HepG2 (cell line): ENCODE measurements around the gene SPATA25. TPM values are rescaled to one million over a fixed set of nuclear protein-coding genes. Genes with fewer than 3 reads are reported as not detected.

Experiments used
- ATF5 ChIP-seq: sonication (generic); formaldehyde crosslinking; IDR thresholded peaks from 2 replicates; pipeline ENCODE4 v1.4.0; 2020; ENCODE audit warnings: mild to moderate bottlenecking, low read depth, missing genetic modification reagents
- DNMT3B ChIP-seq: conservative IDR thresholded peaks from 2 replicates; pipeline ENCODE4 v1.6.1; 2016; ENCODE audit warnings: missing biosample characterization, control low read depth
- GATAD1 ChIP-seq: IDR thresholded peaks from 2 replicates; pipeline ENCODE4 v1.6.1; 2016; ENCODE audit warnings: missing genetic modification reagents, missing compliant biosample characterization
- HNF4A ChIP-seq: sonication (generic); formaldehyde crosslinking; IDR thresholded peaks from 2 replicates; pipeline ENCODE4 v1.4.0; 2020; ENCODE audit warnings: missing genetic modification reagents
- HOXA3 ChIP-seq: sonication (generic); formaldehyde crosslinking; IDR thresholded peaks from 2 replicates; pipeline ENCODE4 v1.5.0; 2020; ENCODE audit warnings: missing genetic modification reagents
- IRF9 ChIP-seq: sonication (generic); formaldehyde crosslinking; IDR thresholded peaks from 2 replicates; pipeline ENCODE4 v1.8.0; 2022; ENCODE audit warnings: missing genetic modification reagents, mild to moderate bottlenecking, borderline replicate concordance
- MIXL1 ChIP-seq: IDR thresholded peaks from 2 replicates; pipeline ENCODE4 v1.6.1; 2016
- MLLT10 ChIP-seq: sonication (generic); formaldehyde crosslinking; IDR thresholded peaks from 2 replicates; pipeline ENCODE4 v1.4.0; 2020; ENCODE audit warnings: missing genetic modification reagents
- NBN ChIP-seq: fragments of 450-650 bp; conservative IDR thresholded peaks from 2 replicates; pipeline ENCODE4 v1.6.1; 2017
- NFE2L2 ChIP-seq: fragments of 150-350 bp; IDR thresholded peaks from 2 replicates; pipeline ENCODE4 v1.6.1; 2014; ENCODE audit warnings: low read length
- PHF20 ChIP-seq: sonication (generic); formaldehyde crosslinking; IDR thresholded peaks from 2 replicates; pipeline ENCODE4 v1.5.0; 2020; ENCODE audit warnings: mild to moderate bottlenecking, missing genetic modification reagents
- PHF5A ChIP-seq: IDR thresholded peaks from one replicate; pipeline ENCODE4 v1.6.1; 2018; ENCODE audit warnings: low read depth, missing genetic modification reagents; ENCODE audit not compliant: unreplicated experiment
- SALL1 ChIP-seq: sonication (generic); formaldehyde crosslinking; IDR thresholded peaks from 2 replicates; pipeline ENCODE4 v1.8.0; 2022; ENCODE audit warnings: mild to moderate bottlenecking, missing genetic modification reagents
- TAF1 ChIP-seq: sonication (generic); formaldehyde crosslinking; IDR thresholded peaks from 2 replicates; pipeline ENCODE4 v1.4.0; 2020; ENCODE audit warnings: missing genetic modification reagents
- USF2 ChIP-seq, 2 experiments: sonication (generic) in 1 of 2; formaldehyde crosslinking in 1 of 2; IDR thresholded peaks; 2 replicates each; pipeline versions ENCODE4 v1.5.1 to v1.6.1; 2011 to 2020; ENCODE audit warnings: borderline replicate concordance in 1 of 2, low read depth in 1 of 2, low read length in 1 of 2, mild to moderate bottlenecking in 1 of 2, missing genetic modification reagents in 1 of 2, moderate library complexity in 1 of 2
- ZBTB14 ChIP-seq: sonication (generic); formaldehyde crosslinking; IDR thresholded peaks from 2 replicates; pipeline ENCODE4 v1.4.0; 2020; ENCODE audit warnings: missing genetic modification reagents
- ZFP1 ChIP-seq: IDR thresholded peaks from 2 replicates; pipeline ENCODE4 v1.6.1; 2016
- ZFX ChIP-seq: sonication (generic); formaldehyde crosslinking; IDR thresholded peaks from 2 replicates; pipeline ENCODE4 v1.4.0; 2020; ENCODE audit warnings: mild to moderate bottlenecking, low read depth, missing genetic modification reagents, moderate library complexity
- ZNF317 ChIP-seq: sonication (generic); formaldehyde crosslinking; IDR thresholded peaks from 2 replicates; pipeline ENCODE4 v1.5.0; 2020; ENCODE audit warnings: mild to moderate bottlenecking, missing genetic modification reagents
- ZNF431 ChIP-seq: sonication (generic); formaldehyde crosslinking; IDR thresholded peaks from 2 replicates; pipeline ENCODE4 v1.9.0; 2022; ENCODE audit warnings: missing genetic modification reagents, low read depth, mild to moderate bottlenecking, borderline replicate concordance
- ZNF569 ChIP-seq: sonication (generic); formaldehyde crosslinking; IDR thresholded peaks from 2 replicates; pipeline ENCODE4 v1.5.0; 2020; ENCODE audit warnings: mild to moderate bottlenecking, missing genetic modification reagents, moderate library complexity, borderline replicate concordance
- ZNF614 ChIP-seq: IDR thresholded peaks from 2 replicates; pipeline ENCODE4 v1.6.1; 2018; ENCODE audit warnings: missing biosample characterization, missing genetic modification reagents, inconsistent platforms, borderline replicate concordance
- ZNF709 ChIP-seq: sonication (generic); formaldehyde crosslinking; IDR thresholded peaks from 2 replicates; pipeline ENCODE4 v1.5.0; 2020; ENCODE audit warnings: mild to moderate bottlenecking, missing genetic modification reagents
- ZNF737 ChIP-seq: sonication (generic); formaldehyde crosslinking; IDR thresholded peaks from 2 replicates; pipeline ENCODE4 v1.5.0; 2020; ENCODE audit warnings: missing genetic modification reagents, mild to moderate bottlenecking, borderline replicate concordance
- polyA plus RNA-seq, 8 experiments: library from polyadenylated mRNA; depleted of rRNA in 3 of 8; stranded (reverse) in 7 of 8; unstranded in 1 of 8; fragments of >200 nt; fragmentation: Illumina TruSeq in 4 of 8; extraction: Trizol in 4 of 8; gene quantifications; 2 replicates each; pipeline versions ENCODE4 v1.2.1 to v1.2.3, GENCODE V29; 2011 to 2016; ENCODE audit warnings: low read depth in 4 of 8, missing spikeins in 1 of 8, mixed read lengths in 1 of 8; ENCODE audit not compliant: insufficient read depth in 1 of 8
- total RNA-seq, 5 experiments: library from RNA; depleted of rRNA; stranded (reverse); fragments of >200 nt; fragmentation: Illumina TruSeq; extraction: Trizol; gene quantifications; 2 replicates each; pipeline ENCODE4 v1.2.3, GENCODE V29; 2016; ENCODE audit warnings: low read depth in 1 of 5

The SPATA25 gene
- total and polyA plus RNA-seq, 2 of the 13 experiments (the other 11 are each of a cell fraction or from before 2014, with no cell fraction given) = 4.8 to 7.6 TPM

GRCh38 chr20:45927071-45927878 is 39.9 kb upstream of the SPATA25 start (continued):
- TF ChIP-seq NBN (no peak), SALL1 (CRISPR knock-in tag) (peak; percentile 95), HNF4A (peak; percentile 92), PHF20 (peak; percentile 44; the same call in 1 of the 2 replicates), ZBTB14 (peak; percentile 42; the same call in 1 of the 2 replicates), PHF5A (peak; percentile 98), DNMT3B (CRISPR knock-in tag) (no peak), MIXL1 (CRISPR knock-in tag) (peak; percentile 95; the same call in 1 of the 2 replicates), IRF9 (CRISPR knock-in tag) (peak; percentile 79), ZNF569 (no peak), USF2 (IDR thresholded peaks at IDR 0.05; ENCODE audit: low read depth, low read length) (no peak), USF2 (CRISPR knock-in tag; IDR thresholded peaks at IDR 0.05; ENCODE audit: borderline replicate concordance) (peak; percentile 53; the same call in 1 of the 2 replicates), HOXA3 (CRISPR knock-in tag) (peak; percentile 87), TAF1 (CRISPR knock-in tag) (peak; percentile 38; the same call in 1 of the 2 replicates), ZNF737 (peak; percentile 82; the same call in 1 of the 2 replicates), ZNF431 (CRISPR knock-in tag) (peak; percentile 96), GATAD1 (CRISPR knock-in tag) (peak; percentile 78), ZNF614 (CRISPR knock-in tag) (peak; percentile 95; the same call in 1 of the 2 replicates), NFE2L2 (no peak), ZNF317 (peak; percentile 90), ZNF709 (peak; percentile 92; the same call in 1 of the 2 replicates), ATF5 (CRISPR knock-in tag) (no peak), MLLT10 (CRISPR knock-in tag) (no peak), ZFX (CRISPR knock-in tag) (peak; percentile 79), ZFP1 (peak; percentile 89; the same call in 1 of the 2 replicates)
